ENCODE measurements around the gene TARS2.

TARS2 gene

GRCh38 chr1:150486966-150487762 is at the start of gene TARS2:
TARS2 (plus strand) TSS chr1:150487419; CDS start chr1:150487451, 32 bp downstream.
- DNase-seq (ENCODE audit: low read depth in 3 of 3) = peak; percentile 83 to 94 (median 92)

GRCh38 chr1:150441121-150441520 is 46.1 kb upstream of the TARS2 start:
- DNase-seq (ENCODE audit: low read depth in 3 of 3) = no peak

GRCh38 chr1:150444232-150444631 is 43.0 kb upstream of the TARS2 start:
- no peak for DNase-seq (ENCODE audit: low read depth in 3 of 3)

- no peak for DNase-seq (ENCODE audit: low read depth in 3 of 3)
Measured at GRCh38 chr1:150456146-150456647, 31.0 kb upstream of the TARS2 start.

- peak; percentile 48 to 72 (median 56) for DNase-seq (ENCODE audit: low read depth in 3 of 3)
Measured at GRCh38 chr1:150464422-150464826, 22.8 kb upstream of the TARS2 start.

GRCh38 chr1:150466964-150467363 is 20.3 kb upstream of the TARS2 start:
- no peak for DNase-seq (ENCODE audit: low read depth in 3 of 3)

- no peak for DNase-seq (ENCODE audit: low read depth in 3 of 3)
Measured at GRCh38 chr1:150469291-150469690, 17.9 kb upstream of the TARS2 start.

GRCh38 chr1:150472601-150473200 is 14.5 kb upstream of the TARS2 start:
- DNase-seq (ENCODE audit: low read depth in 3 of 3) = no peak

- DNase-seq (ENCODE audit: low read depth in 3 of 3) = no peak
Measured at GRCh38 chr1:150473659-150474058, 13.6 kb upstream of the TARS2 start.

- no peak for DNase-seq (ENCODE audit: low read depth in 3 of 3)
Measured at GRCh38 chr1:150474869-150475268, 12.3 kb upstream of the TARS2 start.

GRCh38 chr1:150476754-150477153 is 10.5 kb upstream of the TARS2 start:
- no peak for DNase-seq (ENCODE audit: low read depth in 3 of 3)

- no peak for DNase-seq (ENCODE audit: low read depth in 3 of 3)
Measured at GRCh38 chr1:150477320-150477719, 9.9 kb upstream of the TARS2 start.

GRCh38 chr1:150477733-150478132 is 9.5 kb upstream of the TARS2 start:
- DNase-seq (ENCODE audit: low read depth in 3 of 3) = no peak

GRCh38 chr1:150479370-150479769 is 7.8 kb upstream of the TARS2 start:
- DNase-seq (ENCODE audit: low read depth in 3 of 3) = no peak

GRCh38 chr1:150479927-150480352 is 7.3 kb upstream of the TARS2 start:
- no peak for DNase-seq (ENCODE audit: low read depth in 3 of 3)

- no peak for DNase-seq (ENCODE audit: low read depth in 3 of 3)
Measured at GRCh38 chr1:150484431-150484830, 2.8 kb upstream of the TARS2 start.

- DNase-seq (ENCODE audit: low read depth in 3 of 3) = no peak
Measured at GRCh38 chr1:150484861-150485260, 2.4 kb upstream of the TARS2 start.

- DNase-seq (ENCODE audit: low read depth in 3 of 3) = no peak
Measured at GRCh38 chr1:150487763-150488115, 520 bp downstream of the TARS2 start.

- no peak for DNase-seq (ENCODE audit: low read depth in 3 of 3)
Measured at GRCh38 chr1:150493175-150493574, 6.0 kb downstream of the TARS2 start.

- no peak for DNase-seq (ENCODE audit: low read depth in 3 of 3)
Measured at GRCh38 chr1:150498342-150498741, 11.1 kb downstream of the TARS2 start.

GRCh38 chr1:150505431-150505830 is 18.2 kb downstream of the TARS2 start:
- DNase-seq (ENCODE audit: low read depth in 3 of 3) = no peak

- no peak for DNase-seq (ENCODE audit: low read depth in 3 of 3)
Measured at GRCh38 chr1:150507912-150508864, 21.0 kb downstream of the TARS2 start, which contains the start of gene ECM1. ECM1 (plus strand) TSS chr1:150508109; CDS start chr1:150508210, 101 bp downstream.
